SKM-1 treated with dmso at 0.1 percent for 144 hours (cell line): Measurements from ENCODE around the gene AGFG1.

Experiments used
- DNase-seq: peaks from one replicate; lab custom pipeline; 2025; ENCODE audit not compliant: unreplicated experiment; lab: John Stamatoyannopoulos, UW

The AGFG1 gene, protein sequence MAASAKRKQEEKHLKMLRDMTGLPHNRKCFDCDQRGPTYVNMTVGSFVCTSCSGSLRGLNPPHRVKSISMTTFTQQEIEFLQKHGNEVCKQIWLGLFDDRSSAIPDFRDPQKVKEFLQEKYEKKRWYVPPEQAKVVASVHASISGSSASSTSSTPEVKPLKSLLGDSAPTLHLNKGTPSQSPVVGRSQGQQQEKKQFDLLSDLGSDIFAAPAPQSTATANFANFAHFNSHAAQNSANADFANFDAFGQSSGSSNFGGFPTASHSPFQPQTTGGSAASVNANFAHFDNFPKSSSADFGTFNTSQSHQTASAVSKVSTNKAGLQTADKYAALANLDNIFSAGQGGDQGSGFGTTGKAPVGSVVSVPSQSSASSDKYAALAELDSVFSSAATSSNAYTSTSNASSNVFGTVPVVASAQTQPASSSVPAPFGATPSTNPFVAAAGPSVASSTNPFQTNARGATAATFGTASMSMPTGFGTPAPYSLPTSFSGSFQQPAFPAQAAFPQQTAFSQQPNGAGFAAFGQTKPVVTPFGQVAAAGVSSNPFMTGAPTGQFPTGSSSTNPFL

DNA sequence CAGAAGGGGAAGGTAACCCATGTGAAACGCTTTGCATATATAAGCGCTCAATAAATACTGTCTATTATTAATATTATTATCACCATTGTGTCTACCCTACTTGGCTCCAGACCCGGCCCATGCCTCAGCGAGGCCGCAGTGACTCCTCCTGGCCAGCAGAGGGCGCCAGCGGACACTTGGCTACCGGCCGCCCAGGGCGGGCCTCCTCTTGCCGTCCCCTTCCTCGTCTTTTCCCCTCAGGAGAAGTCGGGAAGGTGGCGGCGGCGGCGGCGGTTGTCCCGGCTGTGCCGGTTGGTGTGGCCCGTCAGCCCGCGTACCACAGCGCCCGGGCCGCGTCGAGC, at the start of gene AGFG1:
Gene AGFG1, plus strand, starts transcription at position 233 of the 341 bp plus-strand sequence. CDS start 266 bp downstream, outside the sequence.
- peak; percentile 70 for DNase-seq

DNA sequence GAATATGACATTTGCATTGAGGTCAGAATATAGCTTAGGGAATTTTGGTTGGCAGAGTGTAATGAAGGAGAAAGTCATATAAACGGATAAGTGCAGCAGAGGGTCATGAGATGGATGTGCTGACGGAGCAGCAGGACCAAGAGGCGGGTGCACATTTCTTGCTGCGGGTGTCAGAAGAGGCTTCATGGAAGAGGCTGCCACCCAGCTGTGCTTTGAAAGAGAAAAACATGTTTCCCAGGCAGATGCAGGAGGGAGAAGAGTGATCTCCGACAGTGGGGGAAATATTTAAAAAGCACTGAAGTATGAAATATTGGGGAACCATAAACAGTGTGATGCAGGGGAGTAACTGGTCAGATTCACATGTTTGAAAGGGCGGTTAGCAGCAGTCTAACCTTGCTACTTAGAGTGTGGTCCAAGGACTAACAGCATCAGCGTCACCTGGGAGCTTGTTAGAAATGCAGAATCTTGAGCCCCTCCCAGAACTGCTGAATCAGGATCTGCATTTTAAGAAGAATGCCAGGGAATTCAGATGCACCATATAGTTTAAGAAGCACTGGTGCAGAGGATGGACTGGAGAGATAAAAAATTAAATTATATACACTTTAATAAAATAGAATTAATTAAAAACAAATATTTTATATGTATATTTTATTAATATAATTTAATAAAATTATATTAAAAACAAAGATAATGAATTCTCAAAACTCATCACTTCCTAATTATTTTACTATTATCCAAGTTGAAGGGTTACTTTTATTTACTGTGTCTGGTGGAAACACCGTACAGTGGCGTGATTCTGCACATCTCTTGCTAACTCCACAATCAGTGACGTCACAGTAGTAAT, 48.1 kb upstream of the AGFG1 start:
- no peak for DNase-seq

DNA sequence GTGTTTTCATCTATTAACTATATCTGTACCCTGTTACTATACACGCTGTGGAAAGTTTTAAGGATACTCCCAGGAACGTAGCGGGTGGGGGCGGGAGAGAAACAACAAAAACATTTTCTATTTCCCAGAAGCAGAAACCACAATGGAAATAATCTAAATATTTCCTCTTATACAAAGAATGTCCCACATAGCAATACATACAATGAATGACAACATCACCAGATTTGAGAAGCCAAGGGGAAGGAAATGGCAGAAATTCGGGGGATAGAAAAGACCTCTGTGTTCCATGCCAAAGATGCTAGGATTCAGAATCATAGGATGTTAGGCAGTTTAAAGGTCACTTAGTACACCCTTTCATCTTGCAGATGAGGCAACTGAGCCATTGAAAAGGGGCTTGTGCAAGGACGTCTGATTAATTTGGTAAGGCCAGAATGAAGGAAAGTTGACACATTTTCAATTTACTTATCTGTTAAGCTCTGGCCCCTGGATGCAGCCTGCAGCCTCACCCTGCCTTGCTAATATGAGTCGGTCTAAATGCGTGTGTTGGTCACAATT, 43.1 kb upstream of the AGFG1 start:
- no peak for DNase-seq

DNA sequence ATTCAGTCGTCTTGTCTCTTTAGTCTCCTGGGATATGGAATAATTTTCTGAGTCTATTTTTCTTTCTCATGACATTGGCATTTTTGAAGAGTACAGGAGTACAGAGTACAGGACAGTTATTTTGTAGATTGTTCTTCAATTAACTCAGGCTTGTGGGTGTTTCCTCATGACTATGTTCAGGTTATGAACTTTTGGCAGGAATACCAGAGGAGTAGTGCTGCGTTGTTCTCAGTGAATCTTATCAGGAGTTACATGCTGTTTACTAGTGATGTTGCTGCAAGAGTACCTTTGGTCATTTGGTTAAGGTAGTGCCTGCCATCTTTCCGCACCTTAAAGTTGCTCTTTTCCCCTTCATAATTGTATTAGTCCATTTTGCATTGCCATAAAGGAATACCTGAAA, 41.3 kb upstream of the AGFG1 start:
- no peak for DNase-seq

DNA sequence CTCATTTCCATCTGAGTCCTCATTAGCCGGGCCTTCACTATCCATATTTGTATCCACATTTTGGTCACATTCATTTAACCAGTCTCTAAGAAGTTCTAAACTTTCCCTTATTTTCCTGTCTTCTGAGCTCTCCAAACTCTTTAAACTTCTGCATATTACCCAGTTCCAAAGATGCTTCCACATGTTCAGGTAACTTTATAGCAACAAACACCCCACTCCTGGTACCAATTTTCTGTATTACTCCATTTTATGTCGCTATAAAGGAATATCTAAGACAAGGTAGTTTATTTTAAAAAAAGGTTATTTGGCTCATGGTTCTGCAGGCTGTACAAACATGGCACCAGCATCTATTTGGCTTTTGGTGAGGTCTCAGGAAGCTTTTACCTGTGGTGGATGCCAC, 38.8 kb upstream of the AGFG1 start:
- DNase-seq, result no peak

DNA sequence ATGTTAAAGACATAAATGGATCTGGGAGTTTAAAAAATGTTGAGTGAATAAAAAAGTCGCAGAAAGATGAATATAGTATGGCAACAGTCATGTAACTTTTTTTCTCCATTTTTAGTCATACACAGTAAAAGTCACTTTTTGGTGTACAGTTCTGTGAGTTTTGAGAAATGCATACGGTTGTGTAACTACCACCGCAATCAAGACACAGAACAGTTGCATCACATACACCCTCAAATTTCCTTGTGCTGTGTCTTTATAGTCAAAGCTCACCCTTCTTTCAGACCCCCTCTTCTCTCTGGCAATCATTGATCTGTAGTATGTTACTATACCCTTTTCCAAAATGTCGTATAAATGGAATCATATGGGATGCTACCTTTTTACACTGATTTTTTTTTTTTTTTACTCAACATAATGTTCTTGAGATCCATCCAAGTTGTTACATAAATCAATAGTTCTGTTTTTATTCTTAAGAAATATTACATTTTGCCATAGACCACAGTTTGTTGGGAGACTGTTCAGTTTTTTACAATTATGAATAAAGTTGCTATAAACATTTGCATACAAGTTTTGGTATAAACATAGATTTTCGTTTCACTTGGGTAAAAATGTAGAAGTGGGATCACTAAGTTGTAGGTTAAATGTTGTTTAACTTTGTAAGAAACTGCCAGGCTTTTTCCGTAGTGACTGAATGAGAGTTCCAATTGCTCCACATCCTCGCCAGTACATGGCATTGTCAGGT, 35.4 kb upstream of the AGFG1 start:
- peak; percentile 79 for DNase-seq

DNA sequence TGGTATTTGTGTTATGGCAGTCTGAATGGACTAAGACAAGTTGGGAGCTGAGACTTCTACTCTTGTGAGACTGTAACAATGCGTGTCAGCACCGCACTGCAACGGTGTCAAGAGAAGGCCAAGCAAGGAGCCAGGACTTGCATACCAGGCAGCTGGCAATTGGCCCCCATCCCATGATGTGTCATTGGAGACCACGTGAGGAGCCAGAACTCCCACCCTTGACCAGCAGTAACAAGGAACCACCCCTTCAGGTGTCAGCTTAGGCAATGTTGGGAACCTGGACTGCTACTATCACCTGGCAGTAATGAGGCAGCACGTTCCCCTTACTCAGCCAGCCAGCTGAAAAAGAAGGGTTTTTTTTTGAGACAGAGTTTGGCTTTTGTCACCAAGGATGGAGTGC, 32.7 kb upstream of the AGFG1 start:
- no peak for DNase-seq

DNA sequence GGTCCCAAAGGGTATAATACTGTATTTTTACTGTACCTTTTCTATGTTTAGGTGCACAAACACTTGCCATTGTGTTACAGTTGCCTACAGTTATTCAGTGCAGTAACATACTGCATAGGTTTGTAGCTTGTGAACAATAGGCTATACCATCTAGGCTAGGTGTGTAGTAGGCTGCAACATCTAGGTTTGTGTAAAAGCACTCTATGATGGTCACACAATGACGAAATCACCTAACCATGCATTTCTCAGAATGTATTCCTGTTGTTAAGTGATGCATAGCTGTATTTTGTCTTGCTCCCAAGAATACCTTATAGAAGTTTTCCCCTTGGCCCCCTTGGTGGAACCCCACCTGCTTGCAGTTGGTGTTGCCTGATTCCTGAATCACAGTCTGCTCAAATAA, 29.3 kb upstream of the AGFG1 start:
- DNase-seq, result no peak

DNA sequence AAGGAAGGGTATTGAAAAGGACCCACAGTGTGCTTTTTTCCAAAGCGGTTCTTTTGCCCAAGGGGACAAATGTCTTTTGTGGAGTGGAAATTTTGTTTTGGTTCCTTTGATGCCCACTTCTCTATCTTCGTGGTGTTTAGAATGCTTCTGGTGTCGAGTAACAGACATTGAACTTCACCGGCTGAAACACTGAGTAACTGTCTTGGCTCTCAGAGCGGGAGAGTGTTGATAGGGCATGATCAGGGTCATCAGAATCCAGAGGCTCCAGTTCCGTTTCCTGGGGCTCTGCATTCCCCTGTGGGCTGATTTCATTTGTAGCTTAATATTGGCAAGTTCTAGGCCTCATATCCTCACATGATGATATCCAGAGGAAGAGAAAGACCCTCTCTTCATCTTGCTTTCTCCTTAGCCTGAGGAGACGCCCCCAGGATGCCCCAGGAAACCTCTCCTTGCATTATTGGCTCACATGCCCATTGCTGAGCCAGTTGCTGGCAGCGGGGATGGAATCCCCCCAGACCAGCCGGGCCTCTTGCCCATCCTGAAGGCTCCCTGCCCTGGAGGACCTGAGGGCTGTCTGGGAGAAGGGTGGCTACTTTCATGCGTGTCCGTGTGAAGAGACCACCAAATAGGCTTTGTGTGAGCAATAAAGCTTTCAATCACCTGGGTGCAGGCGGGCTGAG, 27.9 kb upstream of the AGFG1 start:
- DNase-seq, result no peak

DNA sequence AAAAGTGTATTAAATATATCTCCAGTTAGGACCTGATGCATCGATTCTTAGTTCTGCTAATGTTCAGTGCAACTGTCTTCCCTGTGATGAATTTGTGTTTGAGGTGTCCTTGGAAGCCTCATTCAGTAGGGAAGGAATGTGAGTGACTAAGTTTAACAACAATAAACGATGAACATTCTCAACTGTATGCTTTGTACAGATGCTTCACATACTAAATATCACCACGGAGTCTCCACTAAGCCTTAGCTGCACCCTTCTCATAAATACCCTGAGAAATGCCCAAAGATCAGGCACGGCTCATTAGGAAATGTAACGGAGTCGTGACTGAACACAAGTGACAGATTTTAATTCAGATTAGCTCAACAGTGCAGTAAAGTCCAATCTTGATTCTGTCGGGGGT, 24.4 kb upstream of the AGFG1 start:
- DNase-seq, result no peak

DNA sequence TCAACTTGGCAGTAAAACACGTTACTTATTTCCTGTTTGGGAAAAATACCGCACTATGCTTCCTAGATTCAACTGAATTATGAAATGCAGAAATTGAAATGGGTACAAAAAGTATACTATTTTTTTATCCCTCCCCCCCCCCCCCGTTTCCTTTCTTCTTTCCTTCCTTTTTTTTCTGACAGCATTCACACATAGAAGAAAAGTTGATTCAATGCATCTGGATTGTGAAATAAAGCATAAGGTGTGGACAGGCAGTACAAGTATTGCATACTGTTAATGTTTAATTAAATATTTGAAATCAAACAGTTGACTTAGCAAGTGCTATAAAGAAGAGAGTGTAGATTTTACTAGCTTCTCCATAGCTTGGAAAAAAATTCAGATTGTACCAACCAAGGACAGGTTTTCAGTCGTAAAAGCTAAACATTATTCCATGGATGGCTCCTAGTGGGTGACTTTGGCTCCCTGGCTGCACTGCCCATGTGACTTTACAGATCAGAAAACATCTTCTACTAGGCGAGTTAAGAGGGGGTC, 21.6 kb upstream of the AGFG1 start:
- DNase-seq, result no peak

DNA sequence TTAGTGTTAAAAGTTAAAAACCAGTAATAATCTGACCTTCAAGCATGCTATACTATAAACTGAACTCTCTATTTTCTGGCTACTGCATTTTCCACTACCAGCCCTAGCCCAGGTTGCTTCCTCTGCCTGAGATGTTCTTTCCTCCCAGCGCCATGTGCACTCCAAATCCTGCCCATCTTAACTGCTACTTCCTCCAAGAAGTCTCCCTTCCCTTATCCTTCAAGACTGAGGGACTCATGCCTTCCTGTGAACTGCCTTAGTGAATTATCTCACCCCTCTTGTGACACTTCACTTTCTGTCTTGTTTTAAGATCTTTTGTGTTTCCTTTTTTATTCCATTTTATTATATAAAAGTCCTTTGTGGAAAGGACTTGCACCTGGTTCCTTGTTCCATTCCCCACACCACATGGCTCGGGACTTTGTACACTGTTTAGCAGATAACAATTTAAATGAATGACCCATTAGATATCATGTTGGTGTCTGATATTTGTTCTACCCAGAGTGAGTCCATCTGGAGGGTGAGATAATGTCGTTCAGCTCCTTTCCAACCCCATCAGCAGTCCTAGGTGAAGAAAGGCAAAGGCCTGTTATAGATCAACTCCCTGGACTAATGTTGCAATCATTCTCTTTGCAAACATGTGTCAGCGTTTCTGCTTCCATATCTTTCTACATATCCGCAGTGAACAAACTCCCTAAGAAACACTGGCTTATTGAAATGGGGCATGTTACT, 20.9 kb upstream of the AGFG1 start:
- peak; percentile 83 for DNase-seq

DNA sequence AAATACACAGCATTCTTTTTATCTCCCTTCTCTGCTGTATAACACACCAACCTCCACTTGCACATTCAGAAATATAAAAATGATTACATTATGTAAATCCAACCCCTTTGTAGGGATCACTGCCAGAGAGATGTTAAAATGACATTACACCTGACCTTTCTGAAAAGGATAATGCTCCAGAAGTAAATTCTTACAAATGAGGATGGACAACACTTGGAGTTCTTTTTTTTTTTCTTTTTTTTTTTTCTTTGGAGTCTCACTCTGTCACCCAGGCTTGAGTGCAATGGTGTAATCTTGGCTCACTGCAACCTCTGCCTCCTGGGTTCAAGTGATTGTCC, 20.3 kb upstream of the AGFG1 start:
- no peak for DNase-seq

DNA sequence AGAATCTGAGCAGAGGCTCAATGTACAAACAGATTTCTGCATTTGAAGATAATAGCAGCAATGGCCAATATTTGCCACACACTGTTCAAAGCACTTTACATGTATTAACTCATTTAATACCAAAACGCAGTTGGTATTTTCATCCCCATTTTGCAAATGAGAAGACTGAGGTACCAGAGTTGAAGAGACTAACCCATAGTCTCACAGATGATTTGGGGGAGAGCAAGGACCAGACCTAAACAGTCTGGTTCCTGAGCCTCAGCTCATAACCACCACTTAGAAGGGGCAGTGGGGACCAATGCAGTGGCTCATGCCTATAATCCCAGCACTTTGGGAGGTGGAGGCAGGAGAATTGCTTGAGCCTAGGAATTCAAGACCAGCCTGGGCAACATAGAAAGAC, 18.1 kb upstream of the AGFG1 start:
- DNase-seq, result no peak

DNA sequence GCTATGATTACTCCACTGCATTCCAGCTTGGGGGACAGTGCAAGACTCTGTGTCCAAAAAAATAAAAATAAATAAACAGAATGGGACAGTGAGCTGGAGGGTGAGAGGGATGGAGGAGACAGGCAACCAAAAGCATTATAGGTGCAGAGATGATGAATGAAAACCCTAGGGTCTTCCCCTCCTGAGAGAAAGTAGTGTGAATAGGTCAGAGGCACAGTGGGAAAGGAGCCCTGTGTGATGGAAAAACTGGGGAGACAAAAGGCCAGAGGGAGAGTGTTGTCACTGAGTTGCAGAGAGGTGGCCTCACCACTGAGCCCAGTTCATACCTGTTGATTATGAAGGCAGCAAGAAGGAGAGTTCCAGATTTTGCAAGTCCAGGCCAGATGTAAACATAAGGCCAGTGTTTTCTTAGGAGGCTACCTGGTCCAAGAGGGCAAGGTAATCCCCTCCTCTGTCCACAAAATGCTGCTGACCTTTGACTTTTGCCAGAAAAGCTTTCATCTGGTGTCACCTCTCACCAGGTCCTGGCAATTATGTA, 17.6 kb upstream of the AGFG1 start:
- no peak for DNase-seq

DNA sequence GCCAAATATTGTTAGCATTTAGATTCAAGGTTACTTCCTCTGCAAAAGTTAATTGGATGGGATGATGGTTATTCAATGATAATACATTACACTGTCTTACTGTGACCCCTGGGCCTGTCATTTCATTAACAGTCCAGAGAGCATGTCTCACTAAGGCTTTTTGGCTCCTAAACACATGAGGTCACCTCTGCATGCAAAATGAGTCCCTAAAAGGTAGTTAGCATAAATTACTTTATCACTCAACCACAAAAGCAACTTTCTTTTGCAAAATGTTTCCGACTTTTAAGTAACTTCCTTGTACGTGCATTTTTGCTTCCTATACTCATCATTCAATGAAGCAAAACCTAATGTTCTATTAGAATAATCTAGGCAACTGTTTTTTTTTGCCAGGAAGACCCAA, 16.8 kb upstream of the AGFG1 start:
- DNase-seq, result no peak

DNA sequence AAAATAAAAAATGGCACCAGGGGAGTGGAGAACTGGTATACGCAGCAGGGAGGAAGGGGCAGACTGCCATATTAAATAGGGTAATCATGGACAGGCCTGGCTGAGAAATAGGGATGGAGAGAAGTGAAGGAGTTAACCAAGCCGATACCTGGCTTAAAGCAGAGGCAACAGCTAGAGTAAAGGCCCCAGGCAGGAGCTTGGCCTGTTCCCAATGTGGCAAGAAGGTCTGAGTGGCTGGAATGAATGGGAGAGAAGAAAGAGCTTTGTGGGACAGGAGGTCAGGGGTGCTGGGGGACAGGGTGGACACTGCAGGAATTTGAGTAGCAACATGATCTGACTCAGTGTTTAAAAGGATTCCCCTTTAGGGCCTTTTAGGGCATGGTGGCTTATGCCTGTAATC, 15.9 kb upstream of the AGFG1 start:
- DNase-seq, result no peak

DNA sequence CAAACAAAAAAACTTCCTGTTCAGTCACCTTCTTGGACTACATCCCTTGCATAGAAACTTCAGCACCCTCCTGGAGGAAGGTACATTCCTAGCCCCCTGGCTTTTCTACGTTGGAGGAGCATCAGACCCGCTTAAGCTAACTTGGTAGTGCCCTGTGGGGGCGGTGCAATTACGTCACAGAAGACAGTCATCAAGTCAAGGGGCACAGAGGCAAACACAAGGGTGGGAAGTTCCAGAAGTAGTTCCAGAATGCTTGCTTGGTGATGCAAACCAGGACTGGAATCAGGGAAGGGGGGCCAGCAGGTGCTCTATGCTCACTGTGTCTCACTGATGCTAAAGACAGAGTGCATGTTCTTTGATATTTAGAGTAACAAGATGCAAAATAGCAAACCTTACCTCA, 15.2 kb upstream of the AGFG1 start:
- DNase-seq, result no peak

DNA sequence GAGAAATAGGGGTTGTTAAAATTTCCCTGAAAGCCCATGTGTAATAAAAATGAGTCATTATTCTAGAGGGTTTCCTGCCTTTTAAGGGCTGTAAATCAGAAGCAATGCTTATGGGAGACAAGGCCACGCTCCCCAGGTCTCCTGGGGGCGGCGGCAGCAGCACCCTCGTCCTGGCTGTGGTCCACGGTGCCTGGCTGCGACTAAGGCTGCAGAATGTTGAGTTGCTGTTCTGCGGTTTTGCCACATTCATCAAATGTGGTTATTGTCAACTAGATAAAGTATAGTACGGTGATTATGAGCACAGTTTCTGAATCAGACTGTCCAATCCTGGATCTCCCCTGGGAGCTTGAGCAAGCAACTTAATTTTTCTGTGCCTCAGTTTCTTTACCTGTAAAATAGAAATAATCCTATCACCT, 11.9 kb upstream of the AGFG1 start:
- no peak for DNase-seq
